Left lung (tissue), 10 donors: ENCODE measurements around the gene PDK3. TPM values are rescaled to one million over a fixed set of nuclear protein-coding genes. Genes with fewer than 3 reads are reported as not detected.
A peak's percentile ranks its signal among the peaks of the same experiment; 100 is the strongest.

ENCODE experiments used
- ATAC-seq: fragments of 200-7000 bp; cut with Tn5 transposase; one replicate; pipeline ENCODE4 v1.9.1; 2020; ENCODE audit warnings: moderate library complexity
- DNase-seq, 4 donors: peaks; one replicate each; pipeline ENCODE4 v3.0.0-alpha.2; 2013 to 2020
- H3K27ac ChIP-seq, 2 donors: fragments of 200-600 bp; sonication (generic) in 1 of 2; one replicate each; pipeline versions ENCODE4 v1.5.0 to v1.8.0; 2020 to 2021
- H3K27me3 ChIP-seq, 2 donors: fragments of 200-600 bp; sonication (generic) in 1 of 2; one replicate each; pipeline versions ENCODE4 v1.5.0 to v1.8.0; 2020 to 2021
- H3K36me3 ChIP-seq, 2 donors: fragments of 200-600 bp; sonication (generic) in 1 of 2; one replicate each; pipeline versions ENCODE4 v1.5.0 to v1.8.0; 2020 to 2021
- H3K4me1 ChIP-seq, 2 donors: fragments of 200-600 bp; one replicate each; pipeline ENCODE4 v1.8.0; 2021
- H3K4me3 ChIP-seq, 2 donors: fragments of 200-600 bp; sonication (generic) in 1 of 2; one replicate each; pipeline versions ENCODE4 v1.5.0 to v1.8.0; 2020 to 2021; ENCODE audit warnings: mild to moderate bottlenecking in 1 of 2
- H3K9me3 ChIP-seq, 2 donors: fragments of 200-600 bp; sonication (generic) in 1 of 2; one replicate each; pipeline versions ENCODE4 v1.5.0 to v1.8.0; 2020 to 2021
- CTCF ChIP-seq, 2 donors: fragments of 200-600 bp; sonication (generic) in 1 of 2; IDR thresholded peaks; one replicate each; pipeline versions ENCODE4 v1.5.0 to v1.8.0; 2021; ENCODE audit warnings: antibody characterized with exemption in 2 of 2
- intact Hi-C, 2 donors: fragments of 100-400 bp; cut with DNase I; formaldehyde crosslinking; loops; one replicate each; pipeline versions ENCODE4 v1.11.2 to v1.14.2; 2022
- polyA plus RNA-seq, 6 donors: library from polyadenylated mRNA; unstranded; fragments of 120-200 nt; gene quantifications; one replicate each; pipeline ENCODE4 v1.2.1, GENCODE V29; 2013; ENCODE audit not compliant: insufficient read length in 6 of 6
- total RNA-seq, 2 donors: library from RNA; stranded (reverse); fragmentation: NEBNext Ultra II Directional; extraction: Animal tissue kit (Norgen Biotek cat#: 25700); gene quantifications; one replicate each; pipeline ENCODE4 v1.2.1, GENCODE V29; 2021
- donor health status: DM: no; HTN: yes; CAD: no.
- donor health status: DM: no; HTN: no; CAD: no.

The PDK3 gene
- total and polyA plus RNA-seq, 8 donors: 5.0 to 21.2 (median 7.1) TPM

GRCh38 chrX:24493740-24494581, 28.9 kb downstream of the PDK3 start:
- Histone ChIP-seq H3K9me3 (no peaks in the 10 kb centered on the region), H3K36me3 (no peaks in the 10 kb centered on the region), H3K4me1 (no peaks in the 10 kb centered on the region), H3K27me3 (no peaks in the 10 kb centered on the region), H3K4me3 (no peak overlapping the region), H3K27ac (peak overlapping the region in 1 of 2 donors; percentile 33)
- intact Hi-C loops: no loop called here
- no peak for TF ChIP-seq CTCF (IDR thresholded peaks at IDR 0.05)
- no peak for ATAC-seq
- no peak for DNase-seq

GRCh38 chrX:24494647-24495075, 29.6 kb downstream of the PDK3 start:
- peak in 2 of 4 donors; percentile 10 to 46 for DNase-seq
- intact Hi-C loops: no loop called here
- no peak overlapping the region for H3K4me3 ChIP-seq
- H3K4me1 ChIP-seq: no peaks in the 10 kb centered on the region
- H3K9me3 ChIP-seq: no peaks in the 10 kb centered on the region
- ATAC-seq: peak; percentile 87
- no peak for TF ChIP-seq CTCF (IDR thresholded peaks at IDR 0.05)
- no peaks in the 10 kb centered on the region for H3K36me3 ChIP-seq
- no peaks in the 10 kb centered on the region for H3K27me3 ChIP-seq
- H3K27ac ChIP-seq: peak overlapping the region; percentile 22 to 55

GRCh38 chrX:24495700-24496099, 30.6 kb downstream of the PDK3 start:
- Histone ChIP-seq H3K27me3 (no peaks in the 10 kb centered on the region), H3K27ac (peak overlapping the region in 1 of 2 donors; percentile 22), H3K9me3 (no peaks in the 10 kb centered on the region), H3K36me3 (no peaks in the 10 kb centered on the region), H3K4me1 (no peaks in the 10 kb centered on the region), H3K4me3 (no peak overlapping the region)
- intact Hi-C loops: no loop called here
- DNase-seq (no peak), ATAC-seq (no peak)
- TF ChIP-seq CTCF (IDR thresholded peaks at IDR 0.05): no peak

GRCh38 chrX:24498181-24498580, 33.1 kb downstream of the PDK3 start:
- H3K4me1 ChIP-seq: no peaks in the 10 kb centered on the region
- H3K9me3 ChIP-seq: no peaks in the 10 kb centered on the region
- intact Hi-C loops: no loop called here
- H3K4me3 ChIP-seq: no peak overlapping the region
- H3K36me3 ChIP-seq: no peaks in the 10 kb centered on the region
- H3K27me3 ChIP-seq: no peaks in the 10 kb centered on the region
- ATAC-seq (no peak), DNase-seq (no peak)
- H3K27ac ChIP-seq: no peak overlapping the region
- no peak for TF ChIP-seq CTCF (IDR thresholded peaks at IDR 0.05)

- no peaks in the 10 kb centered on the region for H3K9me3 ChIP-seq
- DNase-seq: no peak
- ATAC-seq: peak; percentile 74
- H3K4me1 ChIP-seq: no peaks in the 10 kb centered on the region
- intact Hi-C loops: no loop called here
- H3K27me3 ChIP-seq: no peaks in the 10 kb centered on the region
- H3K27ac ChIP-seq: no peak overlapping the region
- H3K36me3 ChIP-seq: no peaks in the 10 kb centered on the region
- peak; percentile 18 to 56 for TF ChIP-seq CTCF (IDR thresholded peaks at IDR 0.05)
- H3K4me3 ChIP-seq: no peak overlapping the region
Measured at GRCh38 chrX:24498975-24499374, 33.9 kb downstream of the PDK3 start.
